ENCODE measurements around the gene AKAP1.
"Not testable (repeated sequence)": the region's sequence is repeated elsewhere in the genome, so short reads cannot be mapped to it uniquely, and the experiment has no call there.

Gene AKAP1

GRCh38 chr17:57099165-57099564 is 14.1 kb downstream of the AKAP1 start:
- TF ChIP-seq, protein P1, sequence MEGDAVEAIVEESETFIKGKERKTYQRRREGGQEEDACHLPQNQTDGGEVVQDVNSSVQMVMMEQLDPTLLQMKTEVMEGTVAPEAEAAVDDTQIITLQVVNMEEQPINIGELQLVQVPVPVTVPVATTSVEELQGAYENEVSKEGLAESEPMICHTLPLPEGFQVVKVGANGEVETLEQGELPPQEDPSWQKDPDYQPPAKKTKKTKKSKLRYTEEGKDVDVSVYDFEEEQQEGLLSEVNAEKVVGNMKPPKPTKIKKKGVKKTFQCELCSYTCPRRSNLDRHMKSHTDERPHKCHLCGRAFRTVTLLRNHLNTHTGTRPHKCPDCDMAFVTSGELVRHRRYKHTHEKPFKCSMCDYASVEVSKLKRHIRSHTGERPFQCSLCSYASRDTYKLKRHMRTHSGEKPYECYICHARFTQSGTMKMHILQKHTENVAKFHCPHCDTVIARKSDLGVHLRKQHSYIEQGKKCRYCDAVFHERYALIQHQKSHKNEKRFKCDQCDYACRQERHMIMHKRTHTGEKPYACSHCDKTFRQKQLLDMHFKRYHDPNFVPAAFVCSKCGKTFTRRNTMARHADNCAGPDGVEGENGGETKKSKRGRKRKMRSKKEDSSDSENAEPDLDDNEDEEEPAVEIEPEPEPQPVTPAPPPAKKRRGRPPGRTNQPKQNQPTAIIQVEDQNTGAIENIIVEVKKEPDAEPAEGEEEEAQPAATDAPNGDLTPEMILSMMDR (IDR thresholded peaks at IDR 0.05; ENCODE audit: poor library complexity, severe bottlenecking) = no peak
- Histone ChIP-seq H3K27ac (ENCODE audit: poor library complexity, severe bottlenecking) (no peak overlapping the region), H3K4me1 (ENCODE audit: insufficient read depth, poor library complexity, severe bottlenecking) (no peaks in the 10 kb centered on the region), H3K27me3 (ENCODE audit: insufficient read depth, poor library complexity, severe bottlenecking) (no peaks in the 10 kb centered on the region), H3K9me3 (ENCODE audit: severe bottlenecking) (no peaks in the 10 kb centered on the region), H3K36me3 (ENCODE audit: low read depth) (no peaks in the 10 kb centered on the region), H3K4me3 (ENCODE audit: severe bottlenecking) (no peak overlapping the region)
- DNase-seq (ENCODE audit: low spot score) (no peak), ATAC-seq (ENCODE audit: low read depth) (no peak)

GRCh38 chr17:57102122-57102521 is 17.1 kb downstream of the AKAP1 start:
- H3K27me3 ChIP-seq (ENCODE audit: insufficient read depth, poor library complexity, severe bottlenecking) = no peaks in the 10 kb centered on the region
- H3K4me3 ChIP-seq (ENCODE audit: severe bottlenecking) = no peak overlapping the region
- ATAC-seq (ENCODE audit: low read depth) = no peak
- DNase-seq (ENCODE audit: low spot score) = no peak
- TF ChIP-seq, protein P1 (IDR thresholded peaks at IDR 0.05; ENCODE audit: poor library complexity, severe bottlenecking) = no peak
- no peaks in the 10 kb centered on the region for H3K9me3 ChIP-seq (ENCODE audit: severe bottlenecking)
- H3K4me1 ChIP-seq (ENCODE audit: insufficient read depth, poor library complexity, severe bottlenecking) = peaks cover 3% of the 10 kb centered on the region
- no peak overlapping the region for H3K27ac ChIP-seq (ENCODE audit: poor library complexity, severe bottlenecking)
- H3K36me3 ChIP-seq (ENCODE audit: low read depth) = 0 out of 2 replicates have a peak, but pooled peaks cover 4% of the 10 kb centered on the region

- not testable (repeated sequence) for H3K27ac ChIP-seq (ENCODE audit: poor library complexity, severe bottlenecking); ATAC-seq (ENCODE audit: low read depth); H3K4me3 ChIP-seq (ENCODE audit: severe bottlenecking); DNase-seq (ENCODE audit: low spot score); H3K27me3 ChIP-seq (ENCODE audit: insufficient read depth, poor library complexity, severe bottlenecking); H3K36me3 ChIP-seq (ENCODE audit: low read depth); H3K4me1 ChIP-seq (ENCODE audit: insufficient read depth, poor library complexity, severe bottlenecking); H3K9me3 ChIP-seq (ENCODE audit: severe bottlenecking)
These were observed 17.6 kb downstream of the AKAP1 start for GRCh38 chr17:57102660-57103059.

- peaks cover 15% of the 10 kb centered on the region for H3K4me1 ChIP-seq (ENCODE audit: insufficient read depth, poor library complexity, severe bottlenecking)
- peaks cover 11% of the 10 kb centered on the region; the same call in 1 of the 2 replicates for H3K36me3 ChIP-seq (ENCODE audit: low read depth)
- ATAC-seq (ENCODE audit: low read depth) = peak; percentile 16; the same call in 2 of the 3 replicates
- no peak for DNase-seq (ENCODE audit: low spot score)
- TF ChIP-seq, protein P1 (IDR thresholded peaks at IDR 0.05; ENCODE audit: poor library complexity, severe bottlenecking) = no peak
- no peaks in the 10 kb centered on the region for H3K27me3 ChIP-seq (ENCODE audit: insufficient read depth, poor library complexity, severe bottlenecking)
- H3K4me3 ChIP-seq (ENCODE audit: severe bottlenecking) = no peak overlapping the region
- no peak overlapping the region for H3K27ac ChIP-seq (ENCODE audit: poor library complexity, severe bottlenecking)
- no peaks in the 10 kb centered on the region for H3K9me3 ChIP-seq (ENCODE audit: severe bottlenecking)
These were observed 19.6 kb downstream of the AKAP1 start for GRCh38 chr17:57104461-57105175.

GRCh38 chr17:57105591-57105990 is 20.5 kb downstream of the AKAP1 start:
- Histone ChIP-seq H3K36me3 (ENCODE audit: low read depth) (peaks cover 19% of the 10 kb centered on the region), H3K4me1 (ENCODE audit: insufficient read depth, poor library complexity, severe bottlenecking) (peaks cover 15% of the 10 kb centered on the region), H3K4me3 (ENCODE audit: severe bottlenecking) (no peak overlapping the region), H3K9me3 (ENCODE audit: severe bottlenecking) (no peaks in the 10 kb centered on the region), H3K27me3 (ENCODE audit: insufficient read depth, poor library complexity, severe bottlenecking) (no peaks in the 10 kb centered on the region), H3K27ac (ENCODE audit: poor library complexity, severe bottlenecking) (no peak overlapping the region)
- no peak for DNase-seq (ENCODE audit: low spot score)
- TF ChIP-seq, protein P1 (IDR thresholded peaks at IDR 0.05; ENCODE audit: poor library complexity, severe bottlenecking) = no peak
- ATAC-seq (ENCODE audit: low read depth) = no peak
